Uterus (tissue), 2 donors: ENCODE results near the gene KISS1R.

Experiments used
- CTCF ChIP-seq, 4 experiments: fragments of 200-600 bp in 2 of 4; fragments of 450-650 bp in 2 of 4; sonication (generic) in 2 of 4; IDR thresholded peaks; one replicate each; pipeline ENCODE4 v1.5.1; 2016 to 2019; ENCODE audit warnings: antibody characterized with exemption in 4 of 4, mild to moderate bottlenecking in 2 of 4, moderate library complexity in 1 of 4
- POLR2A ChIP-seq, 2 donors: fragments of 450-650 bp; IDR thresholded peaks; one replicate each; pipeline ENCODE4 v1.6.1; 2016; ENCODE audit warnings: antibody characterized with exemption in 2 of 2, mild to moderate bottlenecking in 1 of 2, moderate library complexity in 1 of 2

- TF ChIP-seq CTCF (IDR thresholded peaks at IDR 0.05) = no peak
- peak; percentile 47 to 73 for TF ChIP-seq POLR2A (IDR thresholded peaks at IDR 0.05)
Observed at GRCh38 chr19:913080-913748, 3.9 kb upstream of the KISS1R start, which contains the start of gene R3HDM4.
